ENCODE measurements around the gene BOLA1. TPM values are rescaled to one million over a fixed set of nuclear protein-coding genes. Genes with fewer than 3 reads are reported as not detected.

BOLA1 gene
- total RNA-seq, 1 experiment from 2014 or later = 6.0 TPM

DNA sequence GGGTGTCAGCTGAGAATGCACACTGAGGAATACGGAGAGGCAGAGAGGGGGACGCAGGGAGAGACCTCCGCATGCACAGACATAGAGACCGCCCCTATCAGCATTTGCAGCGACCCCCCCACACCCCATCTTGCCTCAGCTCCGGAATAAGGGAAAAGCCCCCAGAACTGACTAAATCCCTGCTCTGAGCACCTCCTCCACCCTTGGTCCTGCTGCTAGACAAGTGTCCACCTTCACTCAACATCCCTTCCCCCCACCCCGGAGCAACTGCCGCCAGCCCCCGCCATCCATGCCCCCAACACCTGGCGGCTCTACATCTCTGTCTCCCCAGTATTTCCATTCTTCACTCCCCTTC, 17.5 kb downstream of the BOLA1 start:
- no peak overlapping the region for H3K4ac ChIP-seq (ENCODE audit: low read depth, low read length)
- H4K20me1 ChIP-seq (ENCODE audit: control insufficient read depth, insufficient read depth, insufficient read length) = no peaks in the 10 kb centered on the region
- peak overlapping the region; percentile 88 to 98 for H3K4me3 Mint-ChIP-seq
- H4K5ac ChIP-seq (ENCODE audit: insufficient read length, low read depth, low read length) = no peak overlapping the region
- H2BK20ac ChIP-seq (ENCODE audit: low read depth, low read length, poor library complexity, severe bottlenecking) = no peak overlapping the region
- H2BK5ac ChIP-seq (ENCODE audit: insufficient read length, low read length) = no peak overlapping the region
- no peak overlapping the region for H3K18ac ChIP-seq (ENCODE audit: insufficient read length, low read depth, low read length)
- no peak overlapping the region for H2BK15ac ChIP-seq (ENCODE audit: low read depth, low read length)
- H3K4me1 ChIP-seq (ENCODE audit: insufficient read depth, low read length) = peaks cover 8% of the 10 kb centered on the region; the same call in 1 of the 2 replicates
- no peak overlapping the region for H4K91ac ChIP-seq (ENCODE audit: insufficient read length, low read depth, low read length)
- H3K9me3 Mint-ChIP-seq = no peaks in the 10 kb centered on the region
- no peak overlapping the region for H2AFZ ChIP-seq (ENCODE audit: low read length)
- no peak overlapping the region for H3K56ac ChIP-seq (ENCODE audit: insufficient read length, low read depth, low read length)
- H3K27me3 ChIP-seq (ENCODE audit: insufficient read depth, low read length) = no peaks in the 10 kb centered on the region
- H3K9ac ChIP-seq (ENCODE audit: extremely low read depth, insufficient read length, low read length) = peak overlapping the region; percentile 53
- no CpG with 5 or more reads among the region's 10 CpGs for WGBS (ENCODE audit: extremely low coverage, insufficient read length, low lambda C conversion rate)
- no peak overlapping the region for H2AK5ac ChIP-seq (ENCODE audit: insufficient read length, low read length)
- H2BK120ac ChIP-seq (ENCODE audit: low read depth, low read length, poor library complexity, severe bottlenecking) = no peak overlapping the region
- H3K23ac ChIP-seq (ENCODE audit: insufficient read length, low read depth, low read length) = no peak overlapping the region
- H3K36me3 Mint-ChIP-seq (ENCODE audit: insufficient read depth in 1 of 3, low read depth in 3 of 3) = peaks cover 11 to 22% (median 15%) of the 10 kb centered on the region in 3 experiments; a peak in 6 of 7 replicates
- no peak overlapping the region for H3T11ph ChIP-seq (ENCODE audit: low read length)
- no peak overlapping the region for H3K27ac ChIP-seq (ENCODE audit: insufficient read length, low read depth, low read length)
- H3K27me3 Mint-ChIP-seq (ENCODE audit: low read depth) = no peaks in the 10 kb centered on the region
- H3K79me1 ChIP-seq (ENCODE audit: insufficient read depth, low read depth, low read length, poor library complexity, severe bottlenecking) = no peaks in the 10 kb centered on the region
- H3K23me2 ChIP-seq (ENCODE audit: insufficient read length, low read depth, low read length, poor library complexity, severe bottlenecking) = peaks cover 13% of the 10 kb centered on the region
- peaks cover 27 to 31% of the 10 kb centered on the region in 2 experiments for H3K4me1 Mint-ChIP-seq
- no peak overlapping the region for H4K8ac ChIP-seq (replicated peaks; ENCODE audit: insufficient read length, low read depth, low read length)
- TF ChIP-seq, protein P1, sequence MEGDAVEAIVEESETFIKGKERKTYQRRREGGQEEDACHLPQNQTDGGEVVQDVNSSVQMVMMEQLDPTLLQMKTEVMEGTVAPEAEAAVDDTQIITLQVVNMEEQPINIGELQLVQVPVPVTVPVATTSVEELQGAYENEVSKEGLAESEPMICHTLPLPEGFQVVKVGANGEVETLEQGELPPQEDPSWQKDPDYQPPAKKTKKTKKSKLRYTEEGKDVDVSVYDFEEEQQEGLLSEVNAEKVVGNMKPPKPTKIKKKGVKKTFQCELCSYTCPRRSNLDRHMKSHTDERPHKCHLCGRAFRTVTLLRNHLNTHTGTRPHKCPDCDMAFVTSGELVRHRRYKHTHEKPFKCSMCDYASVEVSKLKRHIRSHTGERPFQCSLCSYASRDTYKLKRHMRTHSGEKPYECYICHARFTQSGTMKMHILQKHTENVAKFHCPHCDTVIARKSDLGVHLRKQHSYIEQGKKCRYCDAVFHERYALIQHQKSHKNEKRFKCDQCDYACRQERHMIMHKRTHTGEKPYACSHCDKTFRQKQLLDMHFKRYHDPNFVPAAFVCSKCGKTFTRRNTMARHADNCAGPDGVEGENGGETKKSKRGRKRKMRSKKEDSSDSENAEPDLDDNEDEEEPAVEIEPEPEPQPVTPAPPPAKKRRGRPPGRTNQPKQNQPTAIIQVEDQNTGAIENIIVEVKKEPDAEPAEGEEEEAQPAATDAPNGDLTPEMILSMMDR (conservative IDR thresholded peaks at IDR 0.05) = no peak
- no peak overlapping the region for H3K14ac ChIP-seq (ENCODE audit: insufficient read depth, low read length)
- H3K4me2 ChIP-seq (ENCODE audit: insufficient read depth, insufficient read length, low read length) = peak overlapping the region; percentile 65
- H3K79me2 ChIP-seq (ENCODE audit: insufficient read depth, low read length) = no peaks in the 10 kb centered on the region; the same call in 1 of the 2 replicates
- H3K9me3 ChIP-seq (ENCODE audit: control insufficient read depth, low read depth, low read length) = no peaks in the 10 kb centered on the region
- no peak overlapping the region; a peak in 1 of 7 replicates for H3K27ac Mint-ChIP-seq
- H2BK12ac ChIP-seq (ENCODE audit: insufficient read length, low read depth, low read length) = no peak overlapping the region
- DNase-seq = no peak

All from H9 (cell line).